Testis (tissue), 2 donors: ENCODE measurements around the gene GAK.

Experiments used
- POLR2A ChIP-seq: fragments of 450-650 bp; IDR thresholded peaks from one replicate; pipeline ENCODE4 v1.6.1; 2017; ENCODE audit warnings: antibody characterized with exemption, mild to moderate bottlenecking, moderate library complexity
- TF ChIP-seq, protein P1 (sequence below), 3 experiments: fragments of 450-650 bp in 2 of 3; fragments of 200-600 bp in 1 of 3; sonication (generic) in 1 of 3; IDR thresholded peaks; one replicate each; pipeline ENCODE4 v1.5.1; 2016 to 2019; ENCODE audit warnings: antibody characterized with exemption in 3 of 3, mild to moderate bottlenecking in 2 of 3, moderate library complexity in 1 of 3

GRCh38 chr4:837772-838171, 94.3 kb downstream of the GAK start:
- TF ChIP-seq, protein P1, sequence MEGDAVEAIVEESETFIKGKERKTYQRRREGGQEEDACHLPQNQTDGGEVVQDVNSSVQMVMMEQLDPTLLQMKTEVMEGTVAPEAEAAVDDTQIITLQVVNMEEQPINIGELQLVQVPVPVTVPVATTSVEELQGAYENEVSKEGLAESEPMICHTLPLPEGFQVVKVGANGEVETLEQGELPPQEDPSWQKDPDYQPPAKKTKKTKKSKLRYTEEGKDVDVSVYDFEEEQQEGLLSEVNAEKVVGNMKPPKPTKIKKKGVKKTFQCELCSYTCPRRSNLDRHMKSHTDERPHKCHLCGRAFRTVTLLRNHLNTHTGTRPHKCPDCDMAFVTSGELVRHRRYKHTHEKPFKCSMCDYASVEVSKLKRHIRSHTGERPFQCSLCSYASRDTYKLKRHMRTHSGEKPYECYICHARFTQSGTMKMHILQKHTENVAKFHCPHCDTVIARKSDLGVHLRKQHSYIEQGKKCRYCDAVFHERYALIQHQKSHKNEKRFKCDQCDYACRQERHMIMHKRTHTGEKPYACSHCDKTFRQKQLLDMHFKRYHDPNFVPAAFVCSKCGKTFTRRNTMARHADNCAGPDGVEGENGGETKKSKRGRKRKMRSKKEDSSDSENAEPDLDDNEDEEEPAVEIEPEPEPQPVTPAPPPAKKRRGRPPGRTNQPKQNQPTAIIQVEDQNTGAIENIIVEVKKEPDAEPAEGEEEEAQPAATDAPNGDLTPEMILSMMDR (IDR thresholded peaks at IDR 0.05): no peak
- no peak for TF ChIP-seq POLR2A
